CD4-positive, alpha-beta T cell treated with Interleukin-17A for 4 hours (primary cell): Measurements from ENCODE around the gene COPZ2.
"Not testable (repeated sequence)": the region's sequence is repeated elsewhere in the genome, so short reads cannot be mapped to it uniquely, and the experiment has no call there.

Experiments
- DNase-seq: peaks from one replicate; pipeline ENCODE4 v3.0.0-alpha.2; 2020; ENCODE audit warnings: mixed read lengths

COPZ2 gene

DNA sequence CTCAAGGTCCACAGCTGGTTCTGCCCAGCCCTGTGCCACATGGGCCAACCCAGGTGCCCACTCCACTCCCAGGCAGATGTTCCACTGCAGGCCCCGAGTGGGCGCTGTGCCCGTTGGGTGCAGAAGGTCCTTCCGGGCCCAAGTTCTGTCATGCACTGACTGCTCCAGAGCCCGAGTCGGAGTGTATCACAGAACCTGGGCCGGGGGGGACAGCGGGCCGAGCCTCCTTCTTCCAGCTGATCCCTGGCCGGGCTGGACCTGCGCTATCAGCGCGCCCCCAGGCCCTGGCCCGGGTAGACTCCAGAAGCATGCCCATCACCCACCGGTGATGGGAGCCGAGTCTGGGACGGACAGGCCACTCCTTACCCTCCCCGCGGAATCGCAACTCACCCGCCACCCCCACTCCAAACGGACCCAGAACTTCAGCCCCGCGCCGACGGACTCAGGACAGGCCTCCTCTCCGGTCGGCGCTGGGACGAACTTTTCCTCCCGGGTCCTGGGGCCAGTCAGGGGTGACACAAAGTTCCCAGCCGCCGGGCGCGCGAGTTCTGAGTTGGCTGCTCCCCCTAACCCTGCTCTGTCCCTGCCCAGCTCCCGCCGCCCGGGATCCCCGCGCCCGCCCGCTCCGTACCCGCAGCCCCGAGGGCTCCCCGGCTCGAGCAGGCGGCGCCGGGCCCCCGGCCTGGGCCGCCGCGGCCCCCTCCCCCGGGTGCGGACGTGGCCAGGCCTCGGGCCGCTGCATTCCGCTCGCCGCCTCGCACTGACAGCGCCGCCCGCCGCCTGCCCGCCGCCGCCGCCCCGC, at the start of gene COPZ2:
TSS of gene COPZ2 (minus strand) at position 762 of the 802 bp plus-strand sequence. CDS start at position 742, 20 bp downstream.
- DNase-seq, result peak; percentile 69

DNA sequence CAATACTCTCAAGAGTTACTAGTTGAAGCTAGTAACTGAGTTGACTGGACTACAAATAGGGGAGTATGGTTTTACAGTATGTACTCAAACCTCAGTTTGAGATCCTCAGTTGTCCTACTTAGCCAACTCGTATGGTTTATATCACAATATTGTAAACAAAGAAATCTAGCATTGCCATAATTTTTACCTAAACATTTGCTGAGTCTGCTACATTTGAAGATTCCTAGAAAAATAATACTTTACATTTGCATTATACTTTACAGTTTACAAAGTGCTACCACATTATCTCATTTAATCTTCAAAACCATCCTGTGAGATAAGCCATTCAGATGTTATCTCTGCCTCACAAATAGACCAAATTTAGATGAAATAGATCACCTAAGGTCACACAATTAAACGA, 47.3 kb upstream of the COPZ2 start:
- DNase-seq, result no peak

DNA sequence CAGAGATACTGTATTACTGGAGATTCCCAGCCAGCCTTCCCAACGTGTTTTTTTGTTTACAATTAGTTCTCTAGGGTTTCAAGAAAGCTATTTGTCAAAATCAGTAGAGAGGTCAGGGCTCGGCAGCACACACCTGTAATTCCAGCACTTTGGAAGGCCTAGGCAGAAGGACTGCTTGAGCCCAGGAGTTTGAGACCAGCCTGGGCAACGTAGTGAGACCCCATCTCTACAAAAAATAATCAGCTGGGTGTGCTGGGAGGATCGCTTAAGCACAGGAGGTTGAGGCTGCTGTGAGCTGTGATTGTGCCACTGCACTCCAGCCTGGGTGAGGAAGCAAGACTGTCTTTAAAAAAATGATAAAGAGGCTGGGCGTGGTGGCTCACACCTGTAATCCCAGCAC, 44.3 kb upstream of the COPZ2 start:
- no peak for DNase-seq

DNA sequence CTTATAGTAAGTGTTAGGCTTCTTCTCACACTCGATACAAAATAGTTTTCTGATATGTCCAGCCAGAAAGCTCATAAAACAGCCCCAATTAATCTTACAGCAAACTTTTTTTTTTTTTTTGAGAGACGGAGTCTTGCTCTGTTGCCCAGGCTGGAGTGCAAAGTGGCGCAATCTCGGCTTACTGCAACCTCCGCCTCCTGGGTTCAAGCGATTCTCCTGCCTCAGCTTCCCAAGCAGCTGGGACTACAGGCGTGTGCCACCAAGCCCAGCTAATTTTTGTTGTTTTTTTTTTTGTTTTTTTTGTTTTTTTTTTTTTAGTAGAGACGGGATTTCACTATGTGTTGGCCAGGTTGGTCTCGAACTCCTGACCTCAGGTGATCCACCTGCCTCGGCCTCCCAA, 39.6 kb upstream of the COPZ2 start:
- not testable (repeated sequence) for DNase-seq

- peak; percentile 83 for DNase-seq
These were observed 36.9 kb upstream of the COPZ2 start for GRCh38 chr17:48074322-48075081.

DNA sequence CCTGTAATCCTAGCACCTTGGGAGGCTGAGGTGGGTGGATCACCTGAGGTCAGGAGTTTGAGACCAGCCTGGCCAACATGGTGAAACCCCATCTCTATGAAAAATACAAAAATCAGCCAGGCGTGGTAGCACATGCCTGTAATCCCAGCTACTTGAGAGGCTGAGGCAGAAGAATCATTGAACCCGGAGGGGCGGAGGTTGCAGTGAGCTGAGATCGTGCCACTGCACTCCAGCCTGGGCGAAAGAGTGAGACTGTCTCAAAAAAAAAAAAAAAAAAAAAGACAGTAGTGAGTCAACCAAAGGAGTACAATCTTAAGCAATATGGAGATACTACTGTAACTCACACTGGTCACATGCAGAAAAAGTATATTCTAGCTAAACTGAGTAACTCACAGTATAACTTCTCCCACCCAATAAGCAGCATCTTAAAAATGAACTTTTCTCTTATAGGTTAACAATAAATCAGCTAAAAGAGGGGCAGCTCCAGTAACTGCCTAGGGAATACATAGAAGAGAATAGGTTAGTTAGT, 36.0 kb upstream of the COPZ2 start:
- DNase-seq, result not testable (repeated sequence)

DNA sequence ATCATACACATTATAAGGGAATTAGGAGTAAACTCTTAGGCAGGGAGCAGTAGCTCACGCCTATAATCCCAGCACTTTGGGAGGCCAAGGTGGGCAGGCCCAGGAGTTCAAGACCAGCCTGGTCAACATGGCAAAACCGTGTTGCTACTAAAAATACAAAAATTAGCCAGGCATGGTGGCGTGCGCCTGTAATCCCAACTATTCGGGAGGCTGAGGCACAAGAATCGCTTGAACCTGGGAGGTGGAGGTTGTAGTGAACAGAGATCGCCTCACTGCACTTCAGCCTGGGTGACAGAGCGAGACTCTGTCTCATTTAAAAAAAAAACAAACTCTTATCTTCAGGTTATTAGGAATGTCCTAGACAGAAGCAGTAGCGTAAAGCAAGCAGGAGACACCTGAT, 35.2 kb upstream of the COPZ2 start:
- not testable (repeated sequence) for DNase-seq

DNA sequence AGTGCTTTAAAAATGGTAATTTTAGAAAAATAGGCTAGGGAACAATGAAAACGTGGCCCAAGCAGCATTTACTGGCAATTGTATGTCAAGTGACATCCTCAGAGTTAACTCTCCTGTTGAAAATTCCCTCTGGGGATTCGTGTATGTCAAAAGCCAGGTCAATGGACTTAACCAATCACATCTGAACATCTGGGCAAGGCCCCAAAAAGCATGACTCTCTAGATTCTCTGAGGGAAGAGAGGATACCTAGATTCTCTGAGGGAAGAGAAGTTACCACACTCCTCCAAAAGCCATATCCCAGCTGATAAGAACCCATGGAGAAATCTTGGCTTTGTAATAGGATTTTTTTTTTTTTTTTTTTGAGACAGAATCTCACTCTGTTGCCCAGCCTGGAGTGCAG, 34.1 kb upstream of the COPZ2 start:
- DNase-seq, result no peak

GRCh38 chr17:48070195-48070594, 32.6 kb upstream of the COPZ2 start:
- no peak for DNase-seq

DNA sequence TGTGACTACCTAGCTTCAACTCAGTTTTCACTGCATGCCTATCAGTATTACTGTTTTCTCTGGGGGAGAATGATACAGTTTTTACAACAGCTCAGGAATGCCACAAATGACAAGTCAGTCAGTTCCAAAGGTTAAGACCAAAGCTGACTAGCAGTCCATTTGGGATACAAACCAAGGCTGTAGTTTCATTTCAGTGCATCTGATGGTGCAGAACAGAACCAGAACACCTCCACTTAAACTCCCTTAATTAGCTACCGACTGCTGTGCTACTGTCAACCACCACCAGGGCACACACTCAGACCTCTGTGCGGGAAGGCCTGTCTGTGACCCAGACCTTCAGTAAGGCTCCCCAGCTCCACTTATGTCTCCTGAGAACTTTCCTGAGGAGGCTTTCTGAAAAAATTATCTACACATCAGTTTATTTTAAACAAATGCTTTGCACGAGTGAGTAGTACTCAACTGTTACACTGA, 30.9 kb upstream of the COPZ2 start:
- DNase-seq, result no peak

GRCh38 chr17:48067808-48068207, 30.2 kb upstream of the COPZ2 start:
- DNase-seq, result not testable (repeated sequence)

DNA sequence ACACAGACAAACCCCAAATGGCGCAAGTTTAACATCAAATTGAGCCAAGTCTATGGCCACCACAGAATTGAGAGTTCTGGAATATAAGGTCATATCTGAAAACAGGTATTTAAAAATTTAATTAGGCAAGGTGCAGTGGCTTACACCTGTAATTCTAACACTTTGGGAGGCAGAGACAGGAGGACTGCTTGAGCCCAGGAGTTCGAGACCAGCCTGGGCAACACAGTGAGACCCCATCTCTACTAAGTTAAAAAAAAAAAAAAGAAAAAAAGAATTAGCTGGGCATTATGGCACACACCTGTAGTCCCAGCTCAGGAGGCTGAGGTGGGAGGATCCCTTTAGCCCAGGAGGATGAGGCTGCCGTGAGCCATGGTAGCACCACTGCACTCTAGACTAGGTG, 29.6 kb upstream of the COPZ2 start:
- no peak for DNase-seq

DNA sequence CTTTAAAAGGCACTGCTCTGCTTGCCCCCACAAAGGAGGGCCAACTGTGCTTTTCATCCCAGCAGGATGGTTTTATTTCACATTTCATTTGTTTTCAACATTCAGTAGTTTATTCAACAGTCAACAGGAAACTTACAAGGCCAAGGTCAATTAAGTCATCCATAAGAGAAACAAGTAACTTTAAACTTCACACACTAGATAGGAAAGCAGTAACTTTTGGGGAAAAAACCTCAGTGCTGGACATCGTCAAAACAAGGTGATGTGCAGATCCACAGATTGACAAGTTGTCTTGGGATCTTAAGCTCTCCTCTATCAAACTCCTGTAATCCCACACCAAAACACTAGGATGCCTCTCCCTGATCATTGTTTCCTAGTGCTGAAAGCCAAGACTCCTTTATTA, 29.1 kb upstream of the COPZ2 start:
- DNase-seq, result no peak

GRCh38 chr17:48066192-48066591, 28.6 kb upstream of the COPZ2 start:
- no peak for DNase-seq

GRCh38 chr17:48064638-48065037, 27.0 kb upstream of the COPZ2 start:
- no peak for DNase-seq

GRCh38 chr17:48062273-48062672, 24.7 kb upstream of the COPZ2 start:
- DNase-seq, result no peak

- DNase-seq, result no peak
These were observed 22.7 kb upstream of the COPZ2 start for GRCh38 chr17:48060249-48060648.

DNA sequence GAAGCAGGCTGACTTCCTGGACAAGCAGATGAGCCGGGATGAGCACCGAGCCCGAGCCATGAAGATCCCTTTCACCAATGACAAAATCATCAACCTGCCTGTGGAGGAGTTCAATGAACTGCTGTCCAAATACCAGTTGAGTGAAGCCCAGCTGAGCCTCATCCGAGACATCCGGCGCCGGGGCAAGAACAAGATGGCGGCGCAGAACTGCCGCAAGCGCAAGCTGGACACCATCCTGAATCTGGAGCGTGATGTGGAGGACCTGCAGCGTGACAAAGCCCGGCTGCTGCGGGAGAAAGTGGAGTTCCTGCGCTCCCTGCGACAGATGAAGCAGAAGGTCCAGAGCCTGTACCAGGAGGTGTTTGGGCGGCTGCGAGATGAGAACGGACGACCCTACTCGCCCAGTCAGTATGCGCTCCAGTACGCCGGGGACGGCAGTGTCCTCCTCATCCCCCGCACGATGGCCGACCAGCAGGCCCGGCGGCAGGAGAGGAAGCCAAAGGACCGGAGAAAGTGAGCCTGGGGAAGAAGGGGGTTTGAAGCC, 21.6 kb upstream of the COPZ2 start:
- DNase-seq, result no peak

- DNase-seq, result no peak
These were observed 21.0 kb upstream of the COPZ2 start for GRCh38 chr17:48058393-48059124.

- no peak for DNase-seq
These were observed 20.0 kb upstream of the COPZ2 start for GRCh38 chr17:48057626-48058025.

GRCh38 chr17:48056879-48057278, 19.3 kb upstream of the COPZ2 start:
- no peak for DNase-seq

DNA sequence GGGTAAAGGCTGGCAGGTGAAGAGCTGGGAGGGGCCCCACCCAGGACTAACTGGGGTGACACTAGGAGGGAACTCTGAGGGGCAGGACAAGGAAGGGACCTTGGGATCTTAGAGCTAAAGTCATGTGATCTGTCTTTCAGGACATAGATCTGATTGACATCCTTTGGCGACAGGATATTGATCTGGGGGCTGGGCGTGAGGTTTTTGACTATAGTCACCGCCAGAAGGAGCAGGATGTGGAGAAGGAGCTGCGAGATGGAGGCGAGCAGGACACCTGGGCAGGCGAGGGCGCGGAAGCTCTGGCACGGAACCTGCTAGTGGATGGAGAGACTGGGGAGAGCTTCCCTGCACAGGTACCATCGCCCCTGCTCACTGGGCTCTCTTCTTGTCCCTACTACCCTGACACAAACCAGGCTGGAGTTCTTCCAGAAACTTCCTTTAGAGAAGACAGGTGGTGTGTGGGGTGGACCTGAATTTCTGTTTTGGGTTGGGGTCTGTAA, 18.7 kb upstream of the COPZ2 start:
- DNase-seq, result no peak
